Stimulated activated CD4-positive, alpha-beta T cell treated with anti-CD3 and anti-CD28 coated beads, Interleukin-2, amount 100 ng/mL, for 24 hours (primary cell): ENCODE results near the gene MYADML2.
"Not testable (repeated sequence)": the region's sequence is repeated elsewhere in the genome, so short reads cannot be mapped to it uniquely, and the experiment has no call there.

Experiments used
- DNase-seq, 2 donors: peaks; one replicate each; pipeline ENCODE4 v3.0.0-alpha.2; 2020

Gene MYADML2

DNA sequence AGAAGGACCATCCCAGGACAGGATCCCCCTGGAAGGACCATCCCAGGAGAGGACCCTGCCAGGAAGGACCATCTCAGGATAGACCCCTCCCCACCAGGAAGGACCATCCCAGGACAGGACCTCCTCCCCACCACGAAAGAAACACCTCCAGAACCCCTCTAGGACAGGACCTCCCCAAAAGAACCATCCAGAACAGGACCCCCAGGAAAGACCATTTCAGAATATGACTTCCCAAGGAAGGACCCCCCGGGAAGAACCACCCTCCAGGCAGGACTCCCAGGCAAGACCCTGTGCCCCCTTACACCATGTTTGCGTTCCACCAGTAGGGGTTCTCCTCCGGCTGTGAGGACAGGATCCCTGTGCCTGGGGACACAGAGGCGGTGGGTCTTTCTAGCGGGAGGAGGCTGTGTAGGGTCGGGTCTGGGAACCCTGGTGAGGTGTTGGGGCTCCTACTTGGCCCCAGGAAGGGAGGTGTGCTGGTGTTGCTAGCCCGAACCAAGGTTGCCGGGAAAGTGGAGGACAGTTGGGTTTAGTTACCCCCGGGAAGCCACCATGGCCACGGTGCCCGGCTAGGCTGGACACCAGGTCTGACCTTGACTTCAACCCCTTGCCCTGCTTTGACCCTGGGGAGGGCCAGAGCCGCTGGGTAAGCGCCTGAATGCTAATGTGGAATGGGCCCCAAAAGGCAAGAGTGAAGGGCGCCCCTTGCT is 11.8 kb upstream of the MYADML2 start:
- DNase-seq: no peak

DNA sequence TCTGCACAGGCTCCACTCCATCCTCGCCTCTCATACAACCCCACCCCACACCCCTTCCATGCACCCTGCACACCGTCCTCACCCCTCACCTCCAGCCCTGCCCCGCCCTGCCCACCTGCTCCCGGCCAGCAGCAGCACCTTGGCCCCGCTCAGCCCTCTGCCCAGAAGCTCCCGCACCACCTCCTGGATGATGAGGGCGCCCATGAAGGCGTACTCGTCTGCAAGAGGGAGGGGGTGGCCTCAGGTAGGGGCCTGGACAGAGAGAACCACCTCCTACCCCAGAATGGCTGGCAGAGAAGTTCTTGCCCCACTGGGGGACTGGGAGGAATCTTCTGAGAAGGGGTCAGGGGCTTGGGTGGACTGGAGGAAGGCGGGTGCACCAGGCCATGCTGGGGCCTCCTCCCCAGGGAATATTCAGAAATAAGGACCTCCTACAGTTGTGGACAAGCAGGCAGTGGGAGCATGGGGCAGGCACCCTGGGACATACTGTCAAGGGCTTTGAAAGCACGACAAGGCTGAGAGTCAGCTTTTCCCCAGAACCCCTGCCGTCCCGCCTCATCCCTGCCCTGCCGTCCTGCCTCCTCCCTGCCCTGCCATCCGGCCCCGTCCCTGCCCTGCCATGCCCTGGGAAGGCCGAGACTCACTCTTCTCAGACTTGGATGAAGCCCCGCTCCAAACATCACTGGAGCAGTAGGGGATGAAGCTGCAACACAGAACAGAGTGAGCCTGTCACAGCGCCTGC is 10.8 kb upstream of the MYADML2 start:
- DNase-seq: no peak

DNA sequence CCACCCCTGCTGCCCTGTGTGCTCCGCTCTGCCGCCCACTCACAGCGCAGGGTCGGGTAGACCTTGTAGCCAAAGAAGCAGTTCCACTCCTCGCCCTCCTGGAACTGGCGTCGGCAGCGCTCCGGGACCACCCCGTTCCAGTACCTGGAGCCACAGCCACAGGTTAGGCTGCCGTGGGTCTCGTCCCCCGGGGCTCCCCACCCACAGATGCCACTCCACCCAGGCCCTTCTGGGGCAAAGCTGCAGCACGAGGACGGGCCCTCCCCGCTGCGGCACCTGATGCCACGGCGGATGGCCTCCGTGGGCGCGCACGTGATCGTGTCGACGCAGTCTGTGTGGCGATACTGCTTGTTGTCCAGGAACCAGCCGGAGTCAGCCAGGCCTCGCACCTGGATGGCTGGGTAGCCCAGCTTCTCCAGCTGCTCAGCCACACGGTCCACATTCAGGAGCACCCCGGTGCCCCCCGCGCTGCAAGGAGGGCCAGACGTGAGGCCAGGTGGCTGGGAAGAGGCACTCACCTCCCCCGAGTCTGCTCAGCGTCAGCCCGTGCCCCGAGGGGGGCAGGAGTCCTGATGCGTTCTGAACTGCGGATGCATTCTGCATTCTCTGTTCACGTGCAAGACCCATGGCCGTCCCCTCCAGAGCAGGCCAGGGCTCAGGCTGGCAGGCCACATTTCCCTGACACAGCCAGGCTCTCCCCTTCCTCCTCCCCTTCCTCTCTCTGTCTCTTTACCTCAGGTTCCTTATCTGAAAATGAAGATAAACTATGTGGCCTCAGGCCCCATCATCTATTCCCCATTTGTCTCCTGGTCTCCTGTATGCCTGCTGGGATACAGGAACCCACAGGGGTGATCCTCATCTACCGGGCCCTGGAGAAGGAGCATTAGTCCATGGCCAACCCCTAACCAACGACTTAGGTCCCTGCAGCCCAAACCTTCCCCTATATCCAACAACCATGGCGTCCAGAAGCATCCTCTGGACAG is 9.9 kb upstream of the MYADML2 start:
- DNase-seq: no peak

DNA sequence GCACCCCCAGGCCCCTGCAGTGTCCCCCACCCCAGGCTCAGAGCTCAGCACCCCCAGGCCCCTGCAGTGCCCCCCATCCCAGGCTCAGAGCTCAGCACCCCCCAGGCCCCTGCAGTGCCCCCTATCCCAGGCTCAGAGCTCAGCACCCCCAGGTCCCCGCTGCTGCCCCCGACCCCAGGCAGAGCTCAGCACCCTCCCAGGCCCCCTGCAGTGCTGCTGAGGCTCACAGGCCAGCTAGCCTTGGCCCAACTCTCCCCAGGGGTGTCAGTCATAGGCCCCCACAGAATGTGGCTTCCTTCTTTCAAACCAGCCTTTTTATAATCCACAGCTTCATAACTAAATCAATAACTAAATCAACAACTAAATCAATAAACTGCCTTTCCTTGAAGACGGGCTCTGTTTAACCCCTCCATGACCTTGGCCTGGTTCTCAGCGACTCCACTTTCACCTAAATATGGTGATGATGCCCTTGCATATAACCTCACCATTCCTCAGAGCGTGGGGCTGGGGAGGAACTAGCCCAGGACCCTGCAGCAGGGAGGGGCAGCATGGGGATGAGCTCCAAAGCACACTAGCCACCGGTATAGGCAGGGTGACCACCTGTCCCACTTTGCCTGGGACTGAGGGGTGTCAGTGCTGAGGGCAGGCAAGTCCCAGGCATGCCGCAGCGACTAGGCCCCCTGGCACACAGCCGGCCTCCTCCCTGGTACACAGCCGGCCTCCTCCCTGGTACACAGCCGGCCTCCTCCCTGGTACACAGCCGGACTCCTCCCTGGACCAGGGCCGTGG is 8.9 kb upstream of the MYADML2 start:
- DNase-seq: no peak

GRCh38 chr17:81955058-81955681 is 8.1 kb upstream of the MYADML2 start:
- DNase-seq: no peak

DNA sequence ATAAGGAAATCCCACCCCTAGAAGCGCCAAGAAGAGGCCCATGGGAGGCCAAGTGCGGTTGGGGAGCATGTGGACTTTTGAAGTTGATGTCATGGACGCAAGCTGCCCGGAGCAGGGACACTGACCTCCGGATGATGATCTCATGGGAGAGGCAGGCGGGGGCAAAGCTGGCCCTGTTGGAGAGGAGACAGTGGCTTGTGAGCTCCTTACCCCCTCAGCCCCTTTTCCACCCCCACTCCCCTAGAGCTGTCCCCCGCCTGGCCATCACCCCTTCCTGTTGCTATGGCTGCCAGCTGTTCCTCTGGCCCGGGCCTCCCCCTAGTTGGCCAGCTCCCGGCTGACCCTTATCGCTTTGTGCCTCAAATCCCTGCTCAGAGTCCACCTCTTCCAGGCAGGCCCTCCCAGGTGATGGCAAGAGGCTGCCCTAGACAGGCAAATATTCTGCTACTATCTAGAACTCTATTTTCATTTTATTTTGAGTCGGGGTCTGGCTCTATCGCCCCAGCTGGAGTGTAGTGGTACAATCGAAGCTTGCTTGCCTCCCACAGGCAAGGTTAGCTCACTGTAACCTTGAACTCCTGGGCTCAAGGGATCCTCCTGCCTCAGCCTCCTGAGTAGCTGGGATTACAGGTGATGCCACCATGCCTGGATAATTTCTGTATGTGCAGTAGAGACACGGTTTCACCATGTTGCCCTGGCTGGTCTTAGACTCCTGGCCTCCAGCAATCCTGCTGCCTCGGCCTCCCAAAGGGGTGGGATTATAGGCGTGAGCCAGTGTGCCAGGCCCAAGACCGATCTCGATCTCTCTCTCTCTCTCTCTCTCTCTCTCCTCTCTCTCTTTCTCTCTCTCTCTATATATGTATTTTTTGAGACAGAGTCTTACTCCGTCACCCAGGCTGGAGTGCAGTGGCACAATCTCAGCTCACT is 7.4 kb upstream of the MYADML2 start:
- no peak for DNase-seq

DNA sequence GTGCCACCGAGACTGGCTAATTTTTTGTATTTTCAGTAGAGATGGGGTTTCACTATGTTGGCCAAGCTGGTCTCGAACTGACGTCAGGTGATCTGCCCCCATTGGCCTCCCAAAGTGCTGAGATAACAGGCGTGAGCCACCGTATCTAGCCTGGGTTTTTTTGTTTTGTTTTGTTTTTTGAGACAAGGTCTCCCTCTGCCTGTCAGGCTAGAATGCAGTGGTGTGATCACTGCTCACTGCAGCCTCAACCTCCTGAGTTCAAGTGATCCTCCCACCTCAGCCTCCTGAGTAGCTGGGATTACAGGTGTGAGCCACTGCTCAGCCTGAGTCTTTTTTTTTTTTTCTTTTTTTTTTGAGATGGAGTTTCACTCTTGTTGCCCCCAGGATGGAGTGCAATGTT is 6.4 kb upstream of the MYADML2 start:
- not testable (repeated sequence) for DNase-seq

GRCh38 chr17:81952792-81953228 is 5.8 kb upstream of the MYADML2 start:
- DNase-seq: no peak

DNA sequence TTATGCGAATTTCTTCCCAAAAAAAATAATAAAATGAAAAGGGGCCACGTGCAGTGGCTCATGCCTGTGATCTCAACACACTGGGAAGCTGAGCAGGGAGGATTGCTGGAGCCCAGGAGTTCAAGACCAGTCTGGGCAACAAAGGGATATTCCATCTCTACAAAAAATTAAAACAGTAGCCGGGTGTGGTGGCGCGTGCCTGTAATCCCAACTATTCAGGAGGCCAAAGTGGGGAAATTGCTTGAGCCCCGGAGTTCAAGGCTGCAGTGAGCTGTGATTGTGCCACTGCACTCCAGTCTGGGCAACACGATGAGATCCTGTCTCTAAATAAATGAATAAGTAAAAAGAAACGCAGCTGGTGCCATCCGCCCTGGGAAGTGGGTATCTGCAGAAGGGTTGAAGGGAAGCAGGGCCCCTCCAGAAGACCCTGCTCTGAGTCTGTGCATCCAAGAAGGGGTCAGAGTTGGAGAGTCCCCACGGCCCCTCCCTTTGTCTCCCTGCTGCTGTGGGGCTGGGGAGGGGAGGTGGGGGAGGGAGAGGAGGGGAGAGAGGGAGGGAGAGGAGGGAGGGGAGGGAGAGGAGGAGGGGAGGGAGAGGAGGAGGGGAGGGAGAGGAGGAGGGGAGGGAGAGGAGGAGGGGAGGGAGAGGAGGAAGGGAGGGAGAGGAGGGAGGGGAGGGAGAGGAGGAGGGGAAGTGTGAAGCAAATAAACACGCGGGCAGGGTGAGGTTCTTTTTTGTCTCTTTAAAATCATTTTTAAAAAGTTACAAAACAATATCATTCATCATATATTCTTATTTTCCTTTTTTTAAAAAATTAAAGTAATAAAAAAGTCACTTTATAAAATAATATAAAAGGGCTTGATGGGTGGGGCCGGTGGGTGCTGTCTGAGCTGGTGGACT is 5.0 kb upstream of the MYADML2 start:
- DNase-seq: no peak

DNA sequence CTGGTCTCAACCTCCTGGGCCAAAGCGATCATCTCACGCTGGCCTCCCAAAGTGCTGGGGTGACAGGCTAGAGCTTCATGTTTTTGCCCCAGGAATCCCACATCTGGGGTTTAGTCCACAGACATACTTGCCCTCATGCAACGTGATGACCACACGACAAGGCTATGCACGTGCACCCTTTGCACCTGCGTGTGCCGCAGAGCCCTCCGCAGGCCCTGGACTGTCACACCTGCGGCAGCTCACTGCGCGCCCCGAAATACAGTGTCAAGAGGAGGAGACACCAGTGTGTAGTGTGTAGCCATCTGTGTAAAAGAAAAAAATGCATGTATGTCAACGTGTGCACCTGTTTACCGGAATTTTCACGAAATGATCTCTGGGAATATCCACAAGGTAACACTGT is 3.5 kb upstream of the MYADML2 start:
- DNase-seq: no peak

DNA sequence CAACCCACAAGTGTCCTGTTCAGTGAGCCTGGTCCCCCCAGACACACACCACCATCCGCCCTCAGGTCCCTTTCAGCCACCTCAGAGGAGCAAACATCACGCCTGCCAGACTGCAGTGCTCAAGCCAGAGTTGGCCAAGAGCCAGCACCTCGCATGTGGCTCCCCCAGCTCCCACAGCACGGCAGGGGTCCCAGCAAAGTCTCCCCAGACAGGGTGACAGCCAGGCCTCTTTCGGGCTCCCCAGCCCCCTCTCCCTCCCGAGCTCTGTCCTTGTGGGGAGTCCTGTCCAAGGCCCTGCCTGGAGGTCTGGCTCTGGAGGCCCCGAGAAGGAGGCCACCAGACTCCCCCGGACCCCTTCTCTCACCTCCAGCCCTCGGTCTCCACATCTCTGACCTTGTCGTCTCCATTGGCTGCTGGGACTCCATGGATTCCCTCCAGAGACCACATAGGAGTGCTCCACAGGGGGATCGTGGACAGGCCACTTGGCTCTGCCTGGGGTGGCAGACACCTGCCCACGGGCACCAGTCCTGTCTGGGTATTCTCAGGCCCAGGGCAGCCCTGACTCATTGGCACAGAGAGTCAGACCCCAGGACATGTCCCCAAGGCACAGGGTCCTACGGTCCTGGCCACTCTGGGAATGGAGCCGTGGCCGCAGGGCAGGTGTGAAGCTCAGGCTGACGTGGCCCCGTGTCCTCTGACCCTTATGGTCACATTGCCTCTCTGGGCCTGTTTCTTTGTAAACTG is 1.8 kb upstream of the MYADML2 start:
- DNase-seq: no peak

DNA sequence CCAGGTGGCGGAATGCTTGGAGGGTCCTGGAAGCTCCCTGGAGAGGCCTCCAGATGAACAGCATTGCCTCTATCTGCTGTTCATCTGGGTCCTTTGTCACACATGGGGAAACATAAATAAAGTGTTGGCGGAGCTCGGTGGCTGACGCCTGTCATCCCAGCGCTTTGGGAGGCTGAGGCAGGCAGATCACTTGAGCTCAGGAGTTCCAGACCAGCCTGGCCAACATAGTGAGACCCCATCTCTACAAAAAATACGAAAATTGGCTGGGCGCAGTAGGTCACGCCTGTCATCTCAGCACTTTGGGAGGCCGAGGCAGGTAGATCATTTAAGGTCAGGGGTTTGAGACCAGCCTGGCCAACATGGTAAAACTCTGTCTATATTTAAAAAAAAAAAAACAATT is 2.2 kb downstream of the MYADML2 start:
- DNase-seq: no peak

DNA sequence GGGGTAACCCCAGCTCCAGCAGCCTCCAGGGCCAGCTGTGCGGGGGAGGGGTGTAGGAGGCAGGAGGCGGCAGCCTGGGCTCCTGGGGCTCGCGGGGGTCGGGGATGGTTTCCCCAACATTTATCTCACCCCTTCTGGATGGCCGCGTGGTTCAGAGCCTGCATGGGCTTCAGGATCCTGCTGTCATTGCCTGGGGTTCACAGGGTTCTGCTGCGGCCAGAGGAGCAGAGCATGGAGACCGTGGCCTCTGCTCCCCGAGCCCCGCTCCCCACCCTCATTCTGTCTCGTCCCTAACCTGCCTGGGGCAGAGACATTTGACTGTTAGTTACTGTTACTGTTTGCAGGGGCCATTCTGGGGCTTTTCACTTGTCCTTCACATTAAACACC is 4.9 kb downstream of the MYADML2 start:
- no peak for DNase-seq

DNA sequence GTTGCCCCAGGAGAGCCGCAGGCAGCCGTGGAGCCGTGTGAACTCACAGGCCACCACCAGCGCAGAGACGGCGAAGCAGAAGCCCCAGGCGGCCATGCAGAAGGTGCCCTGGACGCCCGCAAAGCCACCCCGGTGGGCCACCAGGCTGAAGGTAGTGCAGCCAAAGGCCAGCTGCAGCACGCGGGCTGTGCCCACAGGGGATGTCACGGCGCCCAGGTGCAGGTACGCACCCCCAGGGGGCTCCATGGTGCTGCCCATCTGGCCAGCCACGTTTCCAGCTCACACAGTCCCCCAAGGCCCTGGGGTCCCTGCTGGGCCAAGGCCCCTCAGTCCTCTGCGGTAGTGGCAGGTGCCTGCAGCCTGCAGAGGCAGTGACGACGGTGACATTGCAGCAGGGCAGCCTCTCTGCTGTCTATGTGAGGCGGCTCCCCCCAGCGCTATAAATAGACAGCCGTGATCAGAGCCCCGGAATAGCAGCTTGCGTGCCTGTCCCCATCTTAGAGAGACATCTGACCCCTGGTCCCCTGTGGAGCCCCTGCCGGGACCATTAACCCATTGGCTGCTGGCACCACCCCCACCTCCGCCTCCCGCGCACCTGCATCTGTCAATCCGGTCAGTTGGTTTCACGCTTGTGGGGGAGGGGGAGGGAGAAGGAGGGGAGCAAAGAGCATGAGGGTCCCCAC is 5.4 kb downstream of the MYADML2 start:
- DNase-seq: no peak

DNA sequence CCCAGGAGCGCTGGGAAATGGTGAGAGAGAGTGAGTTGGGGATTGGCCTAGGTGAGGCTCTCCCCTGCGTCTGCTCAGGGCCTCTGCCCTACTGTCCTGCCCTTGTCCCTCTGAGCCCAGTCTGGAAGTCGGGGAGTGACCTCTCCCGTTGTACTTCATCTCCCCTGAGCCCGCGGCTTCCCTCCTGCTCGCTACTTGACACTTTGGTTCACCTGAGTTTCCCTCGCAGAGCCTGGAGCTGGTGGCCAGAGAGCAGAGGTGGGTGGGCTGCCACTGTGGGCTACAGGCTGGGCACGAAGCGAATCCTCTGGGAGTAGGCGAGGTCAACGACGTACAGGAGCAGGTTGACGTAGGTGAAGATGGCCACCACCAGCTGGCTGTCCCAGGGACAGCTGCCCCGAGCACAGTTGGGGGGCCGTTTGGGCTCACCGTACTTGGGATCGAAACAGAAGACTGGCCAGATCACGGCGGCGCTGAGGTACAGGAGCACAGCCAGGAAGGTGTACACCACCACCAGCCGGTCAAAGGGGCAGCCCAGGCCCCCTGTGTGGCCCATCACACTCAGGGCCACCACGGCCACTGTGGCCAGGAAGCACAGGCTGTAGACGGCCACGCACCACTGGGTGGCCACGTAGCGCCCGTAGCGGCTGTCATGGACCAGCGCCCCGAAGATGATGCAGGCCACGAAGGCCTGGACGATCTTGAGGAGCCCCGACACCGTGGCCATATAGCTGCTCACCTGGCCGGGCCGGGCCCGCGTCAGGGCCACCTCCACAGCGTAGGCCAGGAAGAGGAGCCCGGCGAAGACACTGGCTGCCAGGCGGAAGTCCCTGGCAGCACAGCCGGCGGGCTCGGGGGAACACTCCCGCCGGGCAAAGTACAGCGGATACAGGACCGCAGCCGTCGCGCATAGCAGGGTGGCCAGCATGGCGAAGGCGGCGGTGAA is 6.2 kb downstream of the MYADML2 start:
- no peak for DNase-seq

- no peak for DNase-seq
These were observed 7.1 kb downstream of the MYADML2 start for GRCh38 chr17:81939881-81940385.

DNA sequence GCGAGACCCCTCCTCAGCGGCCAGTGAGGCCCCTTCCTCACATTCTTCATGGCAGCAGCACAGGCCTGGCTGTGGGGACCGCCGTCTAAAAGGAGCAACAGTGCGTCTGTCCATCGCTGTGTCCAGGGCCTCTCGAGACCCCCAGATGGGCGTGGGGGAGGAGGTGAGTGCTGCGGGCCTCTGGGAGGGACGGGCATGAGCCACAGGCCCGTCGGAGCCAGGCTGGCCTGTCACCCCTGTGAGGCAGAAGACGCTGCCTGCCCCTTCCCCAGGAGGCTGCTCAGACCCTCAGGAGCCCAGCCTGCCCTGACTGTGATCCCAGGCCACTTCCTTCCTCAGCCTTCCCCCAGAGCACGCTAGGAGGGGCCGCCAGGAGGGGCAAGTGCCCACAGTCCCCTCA is 7.8 kb downstream of the MYADML2 start:
- DNase-seq: no peak
